Right lung (tissue), 5 donors: ENCODE results near the gene PTPN14. TPM values are rescaled to one million over a fixed set of nuclear protein-coding genes. Genes with fewer than 3 reads are reported as not detected.

Experiments
- DNase-seq, 2 donors: peaks; one replicate each; pipeline ENCODE4 v3.0.0-alpha.2; 2013
- polyA plus RNA-seq, 5 donors: library from polyadenylated mRNA; unstranded; fragments of 120-200 nt; gene quantifications; one replicate each; pipeline versions ENCODE4 v1.2.1 to v1.2.3, GENCODE V29; 2013; ENCODE audit warnings: inconsistent platforms in 1 of 5, low replicate concordance in 1 of 5; ENCODE audit not compliant: insufficient read length in 5 of 5, insufficient read depth in 1 of 5

PTPN14 gene
- polyA plus RNA-seq, 5 donors = 10.3 to 16.9 (median 15.4) TPM

DNA sequence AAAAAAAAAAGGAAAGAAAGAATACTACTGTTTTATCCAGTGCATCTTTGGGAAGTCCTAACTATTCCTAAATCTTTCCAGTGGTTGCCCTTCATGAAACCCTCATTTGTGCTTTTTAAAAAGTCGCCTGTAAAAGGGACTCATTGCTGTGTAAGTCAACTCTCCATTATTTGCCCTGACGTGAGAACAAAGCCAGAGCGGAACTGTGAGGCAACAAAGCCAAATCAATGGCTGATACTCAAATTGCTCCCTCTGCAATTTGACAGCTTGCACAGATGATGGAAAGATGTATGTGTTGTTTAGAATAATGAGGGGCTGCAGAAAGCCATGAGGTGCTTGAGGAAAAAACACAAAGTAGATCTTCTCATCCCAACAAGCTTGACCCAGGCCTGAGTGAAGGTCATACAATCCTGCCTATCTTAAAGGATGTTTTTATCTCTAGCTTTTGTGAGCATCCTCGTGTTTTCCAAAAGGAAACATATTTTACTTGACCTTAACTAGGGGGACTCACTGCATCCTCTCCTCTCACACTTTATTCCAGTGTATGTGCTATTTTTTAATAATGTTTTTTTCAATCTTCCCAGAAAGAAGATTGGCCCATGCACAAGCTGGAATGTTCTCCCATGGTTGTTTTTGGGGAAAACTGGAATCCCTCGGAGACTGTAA, 237.1 kb downstream of the PTPN14 start:
- no peak for DNase-seq

DNA sequence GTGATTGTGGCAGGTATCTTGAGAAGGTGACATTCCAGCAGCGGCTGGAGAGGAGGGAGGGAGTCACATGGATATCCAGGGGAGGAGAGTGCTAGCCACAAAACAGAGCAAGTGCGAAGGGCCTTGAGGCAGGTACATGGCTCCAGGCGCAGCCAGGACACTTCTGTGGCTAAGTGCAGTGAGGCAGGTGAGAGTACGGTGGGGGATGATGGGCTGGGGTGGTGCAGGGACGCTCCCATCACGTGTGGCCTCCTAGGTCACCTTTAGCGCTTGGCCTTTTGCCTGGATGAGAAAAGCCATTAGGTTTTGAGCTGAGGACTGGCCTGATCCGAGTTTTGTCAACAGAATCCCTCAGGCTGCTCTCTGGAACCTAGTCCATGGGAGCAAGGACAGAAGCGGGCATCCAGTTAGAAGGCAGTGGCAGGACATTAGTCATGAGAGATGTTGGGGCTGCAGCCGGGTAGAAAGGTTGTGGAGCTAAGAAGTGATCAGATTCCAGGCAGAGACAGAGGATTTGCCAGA, 238.8 kb downstream of the PTPN14 start:
- no peak for DNase-seq

DNA sequence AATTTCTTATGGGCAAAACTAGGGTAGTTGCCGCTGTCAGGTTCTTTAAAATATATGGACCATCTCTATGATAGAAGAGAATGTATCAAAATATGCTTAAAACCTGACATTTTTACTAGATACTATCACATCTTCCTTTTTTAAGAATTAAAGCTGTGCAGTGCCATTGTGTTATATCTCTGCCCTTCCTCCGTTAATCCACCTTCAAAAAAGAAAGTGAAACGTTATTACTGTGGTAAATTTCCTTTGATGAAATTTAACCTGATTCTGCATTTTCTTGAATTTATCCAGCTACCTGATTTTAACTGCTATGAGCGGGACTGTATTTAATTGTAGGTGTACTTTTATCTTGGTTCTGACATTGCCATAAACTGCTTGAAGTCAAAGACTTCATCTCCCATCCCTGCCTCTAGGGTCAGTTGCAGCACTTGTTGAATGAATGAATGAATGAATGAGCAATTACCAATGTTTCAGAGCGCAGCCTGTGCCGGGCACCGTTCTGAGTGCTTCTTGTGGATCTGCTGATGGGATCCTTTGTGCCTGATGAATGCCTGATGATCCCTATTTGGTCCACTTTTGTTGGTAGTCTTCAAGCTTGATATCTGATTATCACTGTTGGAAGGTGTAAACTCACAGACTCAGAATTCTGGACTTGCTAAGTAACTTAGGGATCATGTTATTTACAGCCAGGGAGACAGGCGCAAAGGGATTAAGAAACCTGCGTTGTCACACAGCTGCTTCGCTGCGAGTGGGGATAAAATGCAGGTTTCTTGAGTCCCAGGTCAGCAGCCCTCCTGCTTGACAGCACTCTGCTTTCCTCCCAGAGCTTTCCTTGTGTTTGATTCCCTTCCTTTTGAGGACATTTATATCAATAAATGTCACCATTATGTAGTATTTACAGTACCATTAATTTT, 240.4 kb downstream of the PTPN14 start:
- DNase-seq = no peak

DNA sequence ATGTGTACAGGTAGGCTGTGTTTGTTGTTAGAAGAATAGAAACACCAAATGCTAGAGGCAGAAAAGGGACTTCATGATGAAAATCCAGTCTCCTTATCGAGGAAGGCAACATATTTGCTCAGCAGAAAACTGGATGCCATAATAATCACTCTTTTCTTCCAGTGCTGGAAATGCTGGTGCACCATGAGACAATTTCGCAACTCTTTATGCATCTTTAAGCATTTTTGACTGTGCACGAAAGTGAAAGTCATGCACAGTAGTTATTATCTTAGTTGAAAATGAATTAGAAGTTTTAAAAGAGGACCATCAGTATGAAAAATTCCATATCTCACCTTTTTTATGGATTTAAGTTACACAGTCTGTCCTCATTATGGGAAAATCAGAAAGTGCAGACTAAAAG, 241.4 kb downstream of the PTPN14 start:
- no peak for DNase-seq

DNA sequence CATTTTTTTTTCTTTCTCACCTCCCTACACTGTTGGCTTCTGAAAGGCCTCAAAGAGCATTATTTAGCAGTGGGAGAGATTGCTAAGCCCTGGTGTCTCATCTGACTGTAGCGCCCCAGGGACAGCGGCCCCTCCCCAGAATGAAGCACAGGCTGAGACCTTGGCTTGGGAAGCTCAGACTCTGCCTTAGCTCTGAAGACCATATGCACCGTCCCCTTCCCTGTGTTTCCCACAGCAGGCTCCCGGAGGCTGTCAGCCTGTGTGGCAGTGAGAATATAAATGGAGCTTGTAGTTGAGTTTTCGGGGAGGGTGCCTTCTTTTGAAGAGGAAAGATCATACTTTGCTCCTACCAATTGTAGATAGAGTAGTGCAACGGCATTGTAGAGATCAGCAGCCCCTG, 245.1 kb downstream of the PTPN14 start:
- no peak for DNase-seq

DNA sequence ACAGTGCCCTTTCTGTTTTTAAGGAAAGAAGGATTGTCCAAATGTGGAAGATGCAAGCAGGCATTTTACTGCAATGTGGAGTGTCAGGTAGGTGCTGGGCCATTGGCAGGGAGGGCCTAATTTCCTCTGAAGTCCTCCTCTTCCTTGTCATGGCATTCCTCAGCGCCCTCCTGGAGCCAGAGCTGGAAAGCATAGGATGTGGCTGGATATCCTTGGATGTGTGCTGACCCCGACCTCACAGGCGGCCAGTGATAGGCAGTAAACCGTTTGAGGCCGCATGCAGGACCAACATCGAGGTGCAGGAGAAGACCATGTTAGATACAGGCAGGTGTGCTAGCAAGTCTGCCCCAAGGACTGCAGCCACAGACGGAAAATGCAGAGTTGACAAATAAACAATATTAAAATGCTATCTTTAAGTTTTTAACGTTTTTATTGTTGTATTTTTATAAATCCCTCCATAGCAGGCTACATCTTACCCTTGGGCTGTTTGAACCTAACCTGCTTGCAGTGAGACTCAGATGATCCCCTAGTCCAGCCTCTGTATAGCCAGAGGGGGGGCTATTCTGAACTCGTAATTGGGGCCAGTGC, 246.1 kb downstream of the PTPN14 start:
- no peak for DNase-seq

DNA sequence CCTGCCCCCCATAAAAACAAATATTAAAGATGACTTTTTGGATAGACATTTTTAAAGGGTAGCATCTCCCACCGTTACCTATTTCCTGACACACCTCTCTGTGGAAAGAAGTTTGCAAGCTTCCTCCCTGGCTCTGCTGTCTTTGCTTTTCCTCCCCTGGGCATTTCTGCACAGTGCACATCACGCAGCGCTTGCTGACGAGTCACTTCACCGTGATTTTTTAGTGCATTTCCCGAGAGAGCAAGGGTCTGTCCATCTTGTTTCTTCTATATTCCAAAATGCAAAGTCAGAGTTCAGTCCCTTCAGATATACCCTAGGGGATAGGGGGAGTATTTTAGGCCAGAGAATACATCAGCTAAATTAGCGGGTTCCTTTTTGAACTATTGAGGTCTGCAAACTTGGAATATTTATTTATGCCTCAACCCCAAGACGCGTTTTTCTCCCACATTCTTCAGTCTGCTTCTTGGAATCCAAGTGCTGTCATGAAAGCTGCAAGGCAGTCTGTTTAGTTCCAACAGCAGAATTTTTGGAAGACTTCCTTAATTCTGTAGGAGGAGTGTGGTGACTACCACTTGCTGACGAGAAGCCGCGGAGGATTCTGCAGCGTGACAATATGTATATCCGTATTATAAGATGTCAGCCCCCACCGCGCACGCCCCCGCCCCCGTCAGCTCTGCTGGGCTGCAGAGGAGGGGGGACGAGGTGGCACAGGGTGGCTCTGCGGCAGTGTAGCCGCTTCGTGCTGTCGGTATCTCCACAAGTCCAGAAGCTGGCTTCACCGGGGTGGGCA, 248.1 kb downstream of the PTPN14 start:
- no peak for DNase-seq

DNA sequence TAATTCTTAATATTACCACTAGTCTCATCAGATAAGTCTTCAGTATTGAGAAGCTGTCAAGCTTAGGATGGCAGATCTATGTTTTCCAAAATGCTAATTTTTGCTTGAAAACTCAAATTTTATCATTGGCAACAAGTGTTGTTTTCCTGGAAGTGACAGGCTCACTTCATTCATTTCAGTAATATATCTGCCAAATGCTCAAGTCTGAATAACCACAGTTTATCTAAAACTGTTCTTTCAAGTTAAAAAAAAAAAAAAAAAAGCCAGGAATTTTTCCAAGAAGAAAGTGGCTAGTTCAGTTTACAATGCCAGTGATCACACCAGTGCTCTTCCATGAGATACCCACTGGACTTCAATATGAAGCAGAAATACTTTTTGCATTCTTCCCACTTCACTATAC, 249.9 kb downstream of the PTPN14 start:
- no peak for DNase-seq

DNA sequence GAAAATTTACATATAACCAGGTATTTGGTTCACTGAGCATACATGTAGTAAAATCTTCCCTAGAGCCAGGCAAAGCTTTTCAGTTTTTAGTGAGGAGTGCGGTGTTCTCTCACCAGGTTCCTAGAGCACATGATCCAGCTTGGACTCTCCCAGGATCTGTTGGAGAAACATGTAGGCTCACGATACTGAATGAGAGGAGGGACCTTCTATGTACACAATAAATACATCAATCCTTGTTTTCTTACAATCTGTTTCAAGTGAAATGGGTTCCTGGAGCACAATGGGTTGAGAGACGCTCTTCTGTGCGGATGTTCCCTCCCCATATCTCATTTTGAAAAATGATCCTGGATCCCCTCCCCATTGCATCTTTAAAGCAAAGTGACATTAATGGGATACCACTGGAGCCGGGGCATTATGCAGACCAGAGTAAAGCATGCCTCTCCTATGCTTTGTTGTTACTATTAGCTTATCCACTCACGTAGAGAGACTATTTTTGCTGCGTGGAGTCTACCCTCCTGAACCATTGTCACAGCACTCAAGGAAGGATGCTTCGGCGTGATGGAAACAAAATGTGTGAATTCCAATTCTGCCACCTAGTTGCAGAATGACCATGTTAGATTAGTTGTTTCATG, 251.1 kb downstream of the PTPN14 start:
- no peak for DNase-seq

Other genes starting within 250 kb of the PTPN14 start
- 100 to 1,000 TPM in 2 of 5 donors, 10 to 100 TPM in 3; 49.4 to 134 (median 70.3) TPM for gene CENPF, start 51.6 kb upstream of the PTPN14 start, polyA plus RNA-seq